Body of pancreas (tissue), 4 donors: ENCODE results near the gene ZFHX3.

Source experiments
- POLR2A ChIP-seq, 3 donors: fragments of 450-650 bp; IDR thresholded peaks; one replicate each; pipeline ENCODE4 v1.6.1; 2016; ENCODE audit warnings: antibody characterized with exemption in 3 of 3, mild to moderate bottlenecking in 2 of 3
- TF ChIP-seq, protein P1 (sequence below), 7 experiments: fragments of 450-650 bp in 4 of 7; fragments of 200-600 bp in 3 of 7; sonication (generic) in 3 of 7; IDR thresholded peaks; one replicate each; pipeline ENCODE4 v1.5.1; 2016 to 2019; ENCODE audit warnings: antibody characterized with exemption in 7 of 7

DNA sequence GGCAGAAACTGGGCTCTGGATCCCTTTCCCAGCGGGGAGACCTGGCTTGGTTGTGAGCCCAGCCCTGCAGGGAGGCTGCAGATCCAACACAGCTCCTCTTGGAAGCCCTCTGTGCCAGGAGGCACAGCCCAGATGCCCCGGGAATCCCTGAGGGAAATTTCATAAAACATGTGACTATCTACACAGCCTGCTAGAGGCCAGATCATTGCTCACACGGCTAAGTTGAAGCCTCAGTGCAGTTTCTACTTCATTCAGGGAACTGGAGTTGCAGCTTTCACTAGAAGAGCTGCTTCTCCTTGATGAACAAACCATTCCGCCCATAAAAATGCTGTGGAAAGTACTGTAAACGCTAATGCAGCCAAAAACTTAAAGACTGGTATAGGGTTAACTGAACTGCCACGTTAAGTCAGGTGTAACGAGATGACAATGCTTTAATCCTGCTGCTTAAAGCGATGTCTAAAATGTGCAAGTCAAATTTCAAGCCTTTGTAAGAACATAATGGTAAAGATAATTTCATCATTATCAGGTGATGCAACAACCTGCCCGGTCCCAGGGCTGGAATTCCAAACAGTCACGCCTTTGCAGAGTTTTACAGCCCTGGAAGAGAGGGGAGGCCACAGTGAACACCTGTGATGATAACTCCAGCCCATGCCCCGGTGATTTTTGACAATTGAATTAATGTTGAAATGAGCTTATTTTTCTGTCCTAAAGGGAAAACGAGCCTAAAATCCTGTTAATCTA lies 172.5 kb downstream of the ZFHX3 start:
- TF ChIP-seq, protein P1, sequence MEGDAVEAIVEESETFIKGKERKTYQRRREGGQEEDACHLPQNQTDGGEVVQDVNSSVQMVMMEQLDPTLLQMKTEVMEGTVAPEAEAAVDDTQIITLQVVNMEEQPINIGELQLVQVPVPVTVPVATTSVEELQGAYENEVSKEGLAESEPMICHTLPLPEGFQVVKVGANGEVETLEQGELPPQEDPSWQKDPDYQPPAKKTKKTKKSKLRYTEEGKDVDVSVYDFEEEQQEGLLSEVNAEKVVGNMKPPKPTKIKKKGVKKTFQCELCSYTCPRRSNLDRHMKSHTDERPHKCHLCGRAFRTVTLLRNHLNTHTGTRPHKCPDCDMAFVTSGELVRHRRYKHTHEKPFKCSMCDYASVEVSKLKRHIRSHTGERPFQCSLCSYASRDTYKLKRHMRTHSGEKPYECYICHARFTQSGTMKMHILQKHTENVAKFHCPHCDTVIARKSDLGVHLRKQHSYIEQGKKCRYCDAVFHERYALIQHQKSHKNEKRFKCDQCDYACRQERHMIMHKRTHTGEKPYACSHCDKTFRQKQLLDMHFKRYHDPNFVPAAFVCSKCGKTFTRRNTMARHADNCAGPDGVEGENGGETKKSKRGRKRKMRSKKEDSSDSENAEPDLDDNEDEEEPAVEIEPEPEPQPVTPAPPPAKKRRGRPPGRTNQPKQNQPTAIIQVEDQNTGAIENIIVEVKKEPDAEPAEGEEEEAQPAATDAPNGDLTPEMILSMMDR (IDR thresholded peaks at IDR 0.05): no peak
- TF ChIP-seq POLR2A (IDR thresholded peaks at IDR 0.05): no peak
